CD14-positive monocyte (primary cell): ENCODE measurements around the gene AP1G2. TPM values are rescaled to one million over a fixed set of nuclear protein-coding genes. Genes with fewer than 3 reads are reported as not detected.
A peak's percentile ranks its signal among the peaks of the same experiment; 100 is the strongest.

Experiments used
- DNase-seq, 3 donors: peaks; one replicate each; pipeline ENCODE4 v3.0.0-alpha.2; 2011 to 2022
- H2AFZ ChIP-seq: 2 replicates; pipeline ENCODE4 v1.6.0; 2012; ENCODE audit warnings: mild to moderate bottlenecking, low read depth, low read length, inconsistent platforms; ENCODE audit not compliant: insufficient read depth, poor library complexity, severe bottlenecking
- H3K27ac ChIP-seq, 2 donors: 1 replicate in 1 of 2; 2 replicates in 1 of 2; pipeline ENCODE4 v1.5.1; 2012 to 2013; ENCODE audit warnings: low read length in 2 of 2, control low read depth in 1 of 2, inconsistent platforms in 1 of 2, low read depth in 1 of 2, mild to moderate bottlenecking in 1 of 2
- H3K27me3 ChIP-seq, 2 donors: one replicate each; pipeline versions ENCODE4 v1.6.0 to v1.6.1; 2011 to 2013; ENCODE audit warnings: low read length in 2 of 2; ENCODE audit not compliant: control insufficient read depth in 2 of 2, insufficient read depth in 2 of 2
- H3K36me3 ChIP-seq, 2 donors: replicated peaks in 1 of 2; 1 replicate in 1 of 2; 2 replicates in 1 of 2; pipeline versions ENCODE4 v1.5.1 to v1.6.1; 2012 to 2013; ENCODE audit warnings: low read length in 2 of 2, control low read depth in 1 of 2, inconsistent platforms in 1 of 2, mild to moderate bottlenecking in 1 of 2; ENCODE audit not compliant: insufficient read depth in 2 of 2, control insufficient read depth in 1 of 2
- H3K4me1 ChIP-seq, 2 donors: 1 replicate in 1 of 2; 2 replicates in 1 of 2; pipeline versions ENCODE4 v1.5.1 to v1.6.1; 2012 to 2013; ENCODE audit warnings: low read length in 2 of 2, control low read depth in 1 of 2, inconsistent platforms in 1 of 2, mild to moderate bottlenecking in 1 of 2, moderate library complexity in 1 of 2; ENCODE audit not compliant: insufficient read depth in 2 of 2, control insufficient read depth in 1 of 2
- H3K4me2 ChIP-seq: replicated peaks from 2 replicates; pipeline ENCODE3; 2012; ENCODE audit warnings: low read length, moderate library complexity, mild to moderate bottlenecking; ENCODE audit not compliant: poor library complexity, severe bottlenecking; ENCODE audit errors: extremely low read depth
- H3K4me3 ChIP-seq, 3 experiments: fragments of 200-600 bp in 1 of 3; sonication (generic) in 1 of 3; replicated peaks in 1 of 3; 1 replicate in 2 of 3; 2 replicates in 1 of 3; pipeline ENCODE4 v1.5.1; 2011 to 2013; ENCODE audit warnings: low read length in 3 of 3, mild to moderate bottlenecking in 3 of 3, control low read depth in 2 of 3, low read depth in 2 of 3, inconsistent platforms in 1 of 3, moderate library complexity in 1 of 3
- H3K79me2 ChIP-seq: 2 replicates; pipeline ENCODE4 v1.6.0; 2012; ENCODE audit warnings: mild to moderate bottlenecking, control low read depth, inconsistent platforms, low read length, moderate library complexity; ENCODE audit not compliant: insufficient read depth
- H3K9ac ChIP-seq: 2 replicates; pipeline ENCODE4 v1.6.0; 2017; ENCODE audit warnings: low read length, mild to moderate bottlenecking; ENCODE audit not compliant: insufficient read depth, poor library complexity, severe bottlenecking
- H3K9me3 ChIP-seq, 2 donors: replicated peaks in 1 of 2; 1 replicate in 1 of 2; 2 replicates in 1 of 2; pipeline versions ENCODE4 v1.5.1 to v1.6.1; 2012 to 2013; ENCODE audit warnings: low read length in 2 of 2, control low read depth in 1 of 2; ENCODE audit not compliant: control insufficient read depth in 1 of 2, insufficient read depth in 1 of 2
- H4K20me1 ChIP-seq: 2 replicates; pipeline ENCODE4 v1.6.0; 2012; ENCODE audit warnings: mild to moderate bottlenecking, low read length, control low read depth, moderate library complexity; ENCODE audit not compliant: insufficient read depth
- H3K27ac Mint-ChIP-seq, 7 donors: one replicate each; pipeline ENCODE4 v1.8.0; 2020; ENCODE audit warnings: mild to moderate bottlenecking in 7 of 7, mixed read lengths in 7 of 7, moderate library complexity in 6 of 7, inconsistent platforms in 2 of 7
- H3K27me3 Mint-ChIP-seq, 3 donors: one replicate each; pipeline ENCODE4 v1.8.0; 2021 to 2022; ENCODE audit warnings: low read depth in 3 of 3, mild to moderate bottlenecking in 3 of 3, mixed read lengths in 3 of 3, moderate library complexity in 3 of 3, inconsistent platforms in 1 of 3
- H3K36me3 Mint-ChIP-seq, 2 donors: one replicate each; pipeline ENCODE4 v1.8.0; 2020; ENCODE audit warnings: mixed read lengths in 2 of 2, inconsistent platforms in 1 of 2, mild to moderate bottlenecking in 1 of 2
- H3K4me1 Mint-ChIP-seq: one replicate; pipeline ENCODE4 v1.8.0; 2020; ENCODE audit warnings: mild to moderate bottlenecking, mixed read lengths
- H3K4me3 Mint-ChIP-seq, 2 donors: one replicate each; pipeline ENCODE4 v1.8.0; 2020; ENCODE audit warnings: mild to moderate bottlenecking in 2 of 2, mixed read lengths in 2 of 2, moderate library complexity in 1 of 2
- H3K9me3 Mint-ChIP-seq, 7 donors: one replicate each; pipeline ENCODE4 v1.8.0; 2020 to 2022; ENCODE audit warnings: mixed read lengths in 7 of 7, mild to moderate bottlenecking in 6 of 7, moderate library complexity in 6 of 7, inconsistent platforms in 2 of 7
- CTCF ChIP-seq: fragments of 200-600 bp; IDR thresholded peaks from one replicate; pipeline ENCODE4 v1.8.0; 2022; ENCODE audit warnings: antibody characterized with exemption, mild to moderate bottlenecking
- WGBS: methylation state at CpG from one replicate; pipeline ENCODE4 v1.1.5; 2013; ENCODE audit warnings: missing lambda C conversion rate; ENCODE audit not compliant: insufficient coverage; 5-methylcytosine and 5-hydroxymethylcytosine counted together
- intact Hi-C, 2 donors: fragments of 100-400 bp; cut with micrococcal nuclease; formaldehyde crosslinking; loops; one replicate each; pipeline versions ENCODE4 v1.15.0 to v1.15.1; 2023
- polyA plus RNA-seq, 3 donors: library from polyadenylated mRNA; depleted of rRNA in 1 of 3; unstranded in 2 of 3; stranded (reverse) in 1 of 3; fragments of 300-500 nt in 2 of 3; fragments of >200 nt in 1 of 3; fragmentation: Illumina TruSeq in 2 of 3; gene quantifications; 1 replicate in 2 of 3; 2 replicates in 1 of 3; pipeline ENCODE4 v1.2.3, GENCODE V29; 2012 to 2021

The AP1G2 gene
- polyA plus RNA-seq, 3 donors: 32.2 to 437 (median 37.0) TPM

GRCh38 chr14:23579311-23579630 is 11.7 kb upstream of the AP1G2 start:
- Histone ChIP-seq H3K27me3 (peaks cover 37 to 52% of the 10 kb centered on the region in 2 donors), H3K4me3 (no peak overlapping the region), H3K79me2 (no peaks in the 10 kb centered on the region), H2AFZ (no peak overlapping the region), H3K27ac (no peak overlapping the region), H4K20me1 (no peaks in the 10 kb centered on the region), H3K4me2 (no peak overlapping the region), H3K36me3 (no peaks in the 10 kb centered on the region), H3K9me3 (peaks cover 0 to 6% of the 10 kb centered on the region in 2 donors), H3K9ac (no peak overlapping the region), H3K4me1 (peaks cover 10 to 18% of the 10 kb centered on the region in 2 donors)
- intact Hi-C loops: no loop called here
- DNase-seq: no peak
- Mint-ChIP-seq H3K4me1 (peaks cover 10% of the 10 kb centered on the region), H3K27me3 (peaks cover 47 to 68% (median 67%) of the 10 kb centered on the region in 3 donors), H3K9me3 (peaks cover 0 to 18% (median 10%) of the 10 kb centered on the region in 7 donors), H3K27ac (no peak overlapping the region), H3K4me3 (no peak overlapping the region), H3K36me3 (peaks cover 3 to 7% of the 10 kb centered on the region in 2 donors)
- WGBS: 95% methylated on average over 3 of the region's 3 CpGs
- TF ChIP-seq CTCF: no peak

GRCh38 chr14:23578560-23579310 is 11.1 kb upstream of the AP1G2 start, which contains the start of gene JPH4:
TSS of gene JPH4 (minus strand) at chr14:23578790. CDS start at chr14:23577453, 1,337 bp downstream.
- H3K4me1 ChIP-seq: peaks cover 11 to 23% of the 10 kb centered on the region in 2 donors
- peaks cover 0 to 6% of the 10 kb centered on the region in 2 donors for H3K9me3 ChIP-seq
- 44% methylated on average over 17 of the region's 18 CpGs for WGBS
- Mint-ChIP-seq H3K4me3 (peak within 1 kb of the TSS in 1 of 2 donors; percentile 67), H3K27me3 (peaks cover 47 to 66% (median 62%) of the 10 kb centered on the region in 3 donors), H3K27ac (no peak within 1 kb of the TSS), H3K9me3 (peaks cover 0 to 18% (median 10%) of the 10 kb centered on the region in 7 donors), H3K36me3 (peaks cover 3 to 7% of the 10 kb centered on the region in 2 donors), H3K4me1 (peaks cover 11% of the 10 kb centered on the region)
- H3K4me2 ChIP-seq: no peak within 1 kb of the TSS
- no peak for DNase-seq
- intact Hi-C loops: no loop called here
- H4K20me1 ChIP-seq: no peaks in the 10 kb centered on the region
- no peak within 1 kb of the TSS for H3K4me3 ChIP-seq
- H3K9ac ChIP-seq: no peak within 1 kb of the TSS
- no peak within 1 kb of the TSS for H3K27ac ChIP-seq
- H3K27me3 ChIP-seq: peaks cover 37 to 52% of the 10 kb centered on the region in 2 donors
- TF ChIP-seq CTCF: no peak
- H2AFZ ChIP-seq: no peak within 1 kb of the TSS
- no peaks in the 10 kb centered on the region for H3K79me2 ChIP-seq
- no peaks in the 10 kb centered on the region for H3K36me3 ChIP-seq
